GM19239 (cell line): ENCODE measurements around the gene AGBL5.

Experiments
- DNase-seq: peaks from one replicate; pipeline ENCODE4 v3.0.0; 2011; ENCODE audit warnings: low spot score; ENCODE audit not compliant: insufficient read length
- FAIRE-seq: peaks from 2 replicates; lab custom pipeline; 2011; peaks lifted over from hg19 to GRCh38; lab: Jason Lieb, UNC

AGBL5 gene

GRCh38 chr2:27050996-27051901, at the start of gene AGBL5:
AGBL5 (plus strand) TSS chr2:27051668; CDS start chr2:27052959, 1,291 bp downstream.
- DNase-seq = peak; percentile 98
- FAIRE-seq = peak; percentile 96

- no peak for FAIRE-seq
These were observed 49.5 kb upstream of the AGBL5 start for GRCh38 chr2:27001950-27002349.

GRCh38 chr2:27003007-27003406, 48.5 kb upstream of the AGBL5 start:
- no peak for DNase-seq
- no peak for FAIRE-seq

More at GRCh38 chr2:27001950-27002349, 49.5 kb upstream of the AGBL5 start:
- no peak for DNase-seq

GRCh38 chr2:27003857-27004256, 47.6 kb upstream of the AGBL5 start:
- no peak for DNase-seq
- FAIRE-seq = no peak

- no peak for DNase-seq
- no peak for FAIRE-seq
These were observed 44.7 kb upstream of the AGBL5 start for GRCh38 chr2:27006602-27007415.

- no peak for FAIRE-seq
- DNase-seq = no peak
These were observed 43.8 kb upstream of the AGBL5 start for GRCh38 chr2:27007416-27008374.

- DNase-seq (no peak), FAIRE-seq (no peak)
These were observed 42.8 kb upstream of the AGBL5 start for GRCh38 chr2:27008678-27009077.

GRCh38 chr2:27009083-27009482, 42.4 kb upstream of the AGBL5 start:
- DNase-seq (no peak), FAIRE-seq (no peak)

GRCh38 chr2:27009716-27010115, 41.8 kb upstream of the AGBL5 start:
- DNase-seq = no peak
- FAIRE-seq = no peak

- DNase-seq (no peak), FAIRE-seq (no peak)
These were observed 41.3 kb upstream of the AGBL5 start for GRCh38 chr2:27010139-27010538.

- FAIRE-seq (no peak), DNase-seq (no peak)
These were observed 37.7 kb upstream of the AGBL5 start for GRCh38 chr2:27013738-27014137.

GRCh38 chr2:27014771-27015433, 36.6 kb upstream of the AGBL5 start:
- DNase-seq (no peak), FAIRE-seq (no peak)

- FAIRE-seq (peak; percentile 79), DNase-seq (peak; percentile 41)
These were observed 34.6 kb upstream of the AGBL5 start for GRCh38 chr2:27016801-27017325.

GRCh38 chr2:27018142-27018541, 33.3 kb upstream of the AGBL5 start:
- FAIRE-seq = no peak
- no peak for DNase-seq

GRCh38 chr2:27019459-27019858, 32.0 kb upstream of the AGBL5 start:
- DNase-seq (no peak), FAIRE-seq (no peak)

GRCh38 chr2:27019931-27020855, 31.3 kb upstream of the AGBL5 start:
- no peak for FAIRE-seq
- no peak for DNase-seq

GRCh38 chr2:27021253-27022049, 30.0 kb upstream of the AGBL5 start:
- DNase-seq = no peak
- FAIRE-seq = no peak
